Upper lobe of left lung (tissue), 6 donors: Measurements from ENCODE around the gene SURF4. TPM values are rescaled to one million over a fixed set of nuclear protein-coding genes. Genes with fewer than 3 reads are reported as not detected.

ENCODE experiments used
- ATAC-seq, 2 donors: fragments of 200-7000 bp; cut with Tn5 transposase; one replicate each; pipeline ENCODE4 v1.9.1; 2022; ENCODE audit warnings: mild to moderate bottlenecking in 2 of 2, moderate library complexity in 2 of 2; ENCODE audit not compliant: low FRiP score in 2 of 2
- DNase-seq, 2 donors: peaks; one replicate each; pipeline ENCODE4 v3.0.0-alpha.2; 2019 to 2020
- H3K27ac ChIP-seq, 4 donors: fragments of 200-600 bp; sonication (generic); one replicate each; pipeline ENCODE4 v1.5.1; 2016 to 2019
- H3K27me3 ChIP-seq, 4 donors: fragments of 200-600 bp; sonication (generic); one replicate each; pipeline ENCODE4 v1.5.1; 2017 to 2019
- H3K36me3 ChIP-seq, 4 donors: fragments of 200-600 bp; sonication (generic); one replicate each; pipeline ENCODE4 v1.5.1; 2016 to 2019
- H3K4me1 ChIP-seq, 4 donors: fragments of 200-600 bp; sonication (generic); one replicate each; pipeline ENCODE4 v1.5.1; 2018 to 2019
- H3K4me3 ChIP-seq, 4 donors: fragments of 200-600 bp; sonication (generic); one replicate each; pipeline ENCODE4 v1.5.1; 2017 to 2019; ENCODE audit warnings: mild to moderate bottlenecking in 2 of 4, moderate library complexity in 1 of 4
- H3K9me3 ChIP-seq, 4 donors: fragments of 200-600 bp; sonication (generic); one replicate each; pipeline ENCODE4 v1.5.1; 2018 to 2019
- EP300 ChIP-seq, 4 donors: sonication (generic); formaldehyde crosslinking; IDR thresholded peaks; one replicate each; pipeline ENCODE4 v1.5.1; 2017; ENCODE audit warnings: antibody characterized with exemption in 4 of 4, control low read depth in 2 of 4
- POLR2A ChIP-seq, 4 donors: fragments of 450-650 bp; IDR thresholded peaks; one replicate each; pipeline ENCODE4 v1.5.1; 2016 to 2017; ENCODE audit warnings: antibody characterized with exemption in 4 of 4, mild to moderate bottlenecking in 2 of 4
- POLR2AphosphoS5 ChIP-seq, 2 donors: sonication (generic); formaldehyde crosslinking; IDR thresholded peaks; one replicate each; pipeline ENCODE4 v1.5.1; 2017; ENCODE audit warnings: antibody characterized with exemption in 2 of 2
- WGBS, 2 donors: methylation state at CpG; one replicate each; pipeline ENCODE4 v1.1.5; 2017 to 2018; 5-methylcytosine and 5-hydroxymethylcytosine counted together
- total RNA-seq, 6 donors: library from RNA; depleted of rRNA in 4 of 6; stranded (reverse); fragments of >200 nt in 4 of 6; gene quantifications; one replicate each; pipeline versions ENCODE4 v1.1.0 to v1.2.1, GENCODE V29; 2016 to 2021
- TF ChIP-seq, protein P1 (sequence below), 6 experiments: fragments of 450-650 bp in 4 of 6; fragments of 200-600 bp in 2 of 6; sonication (generic) in 2 of 6; IDR thresholded peaks; one replicate each; pipeline ENCODE4 v1.5.1; 2016 to 2019; ENCODE audit warnings: antibody characterized with exemption in 6 of 6
- donor health status: DM: no; HTN: no; CAD: no; lungs with moderate emphysema.
- donor health status: DM: no; HTN: yes; CAD: no; lungs with severe emphysema.

Gene SURF4
- total RNA-seq, 6 donors from 2014 or later, result 66.0 to 208 (median 137) TPM

DNA sequence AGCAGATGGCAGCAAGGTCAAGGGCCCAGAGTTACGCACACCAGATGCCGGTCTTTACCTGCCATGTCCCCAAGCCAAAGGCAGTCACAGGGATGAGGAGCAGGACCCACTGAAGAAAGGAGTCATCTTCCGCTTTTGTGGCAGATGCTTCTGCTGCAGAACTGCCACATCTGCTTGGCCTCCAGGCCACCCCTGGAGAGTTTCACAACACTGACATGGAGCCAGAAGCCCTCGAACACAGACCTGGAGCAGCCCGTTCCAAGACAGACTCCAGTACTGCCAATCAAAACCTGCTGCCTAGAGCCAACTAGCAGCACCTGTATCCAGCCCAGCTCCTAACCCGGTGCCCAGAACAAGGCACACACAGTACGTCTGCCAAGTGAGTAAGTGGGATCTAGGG, 21.1 kb downstream of the SURF4 start:
- Histone ChIP-seq H3K27ac (no peak overlapping the region), H3K27me3 (no peaks in the 10 kb centered on the region), H3K4me1 (peaks cover 24 to 50% (median 29%) of the 10 kb centered on the region in 4 donors), H3K9me3 (no peaks in the 10 kb centered on the region), H3K36me3 (peaks cover 28 to 49% (median 38%) of the 10 kb centered on the region in 4 donors), H3K4me3 (no peak overlapping the region)
- no peak for DNase-seq
- no peak for ATAC-seq
- WGBS, 2 donors, result 89% methylated on average over 7 of the region's 7 CpGs; no CpG with 5 or more reads in 1 of the 2 donors
- TF ChIP-seq, protein P1, sequence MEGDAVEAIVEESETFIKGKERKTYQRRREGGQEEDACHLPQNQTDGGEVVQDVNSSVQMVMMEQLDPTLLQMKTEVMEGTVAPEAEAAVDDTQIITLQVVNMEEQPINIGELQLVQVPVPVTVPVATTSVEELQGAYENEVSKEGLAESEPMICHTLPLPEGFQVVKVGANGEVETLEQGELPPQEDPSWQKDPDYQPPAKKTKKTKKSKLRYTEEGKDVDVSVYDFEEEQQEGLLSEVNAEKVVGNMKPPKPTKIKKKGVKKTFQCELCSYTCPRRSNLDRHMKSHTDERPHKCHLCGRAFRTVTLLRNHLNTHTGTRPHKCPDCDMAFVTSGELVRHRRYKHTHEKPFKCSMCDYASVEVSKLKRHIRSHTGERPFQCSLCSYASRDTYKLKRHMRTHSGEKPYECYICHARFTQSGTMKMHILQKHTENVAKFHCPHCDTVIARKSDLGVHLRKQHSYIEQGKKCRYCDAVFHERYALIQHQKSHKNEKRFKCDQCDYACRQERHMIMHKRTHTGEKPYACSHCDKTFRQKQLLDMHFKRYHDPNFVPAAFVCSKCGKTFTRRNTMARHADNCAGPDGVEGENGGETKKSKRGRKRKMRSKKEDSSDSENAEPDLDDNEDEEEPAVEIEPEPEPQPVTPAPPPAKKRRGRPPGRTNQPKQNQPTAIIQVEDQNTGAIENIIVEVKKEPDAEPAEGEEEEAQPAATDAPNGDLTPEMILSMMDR (IDR thresholded peaks at IDR 0.05), result no peak
- TF ChIP-seq POLR2AphosphoS5 (IDR thresholded peaks at IDR 0.05) (no peak), POLR2A (IDR thresholded peaks at IDR 0.05) (no peak), EP300 (IDR thresholded peaks at IDR 0.05) (no peak)

DNA sequence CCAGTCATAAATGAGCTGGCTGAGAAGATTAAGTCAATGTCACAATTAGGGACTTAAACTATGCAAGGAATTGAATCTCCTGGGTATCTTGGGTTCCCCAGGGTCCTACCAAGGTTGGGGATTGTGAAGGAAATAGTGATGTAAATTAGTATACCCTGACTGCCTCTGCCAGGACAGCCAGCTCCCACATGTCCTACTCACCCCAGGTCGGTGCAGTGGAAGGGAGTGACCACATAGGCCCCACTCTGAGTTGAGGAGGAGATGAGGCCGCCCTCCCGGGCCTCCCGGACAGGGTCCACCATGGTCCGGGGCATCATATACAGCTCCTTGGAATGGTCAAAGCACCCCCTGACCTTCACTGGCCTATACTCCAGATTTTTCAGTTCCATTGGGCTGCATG, 22.3 kb downstream of the SURF4 start:
- Histone ChIP-seq H3K27me3 (no peaks in the 10 kb centered on the region), H3K4me3 (no peak overlapping the region), H3K9me3 (no peaks in the 10 kb centered on the region), H3K4me1 (peaks cover 34 to 55% (median 39%) of the 10 kb centered on the region in 4 donors), H3K27ac (no peak overlapping the region), H3K36me3 (peaks cover 31 to 50% (median 39%) of the 10 kb centered on the region in 4 donors)
- TF ChIP-seq POLR2A (IDR thresholded peaks at IDR 0.05) (no peak), EP300 (IDR thresholded peaks at IDR 0.05) (no peak), POLR2AphosphoS5 (IDR thresholded peaks at IDR 0.05) (no peak)
- TF ChIP-seq, protein P1 (IDR thresholded peaks at IDR 0.05), result no peak
- ATAC-seq (no peak), DNase-seq (no peak)
- WGBS, 2 donors, result 79 to 92% methylated on average over 5 of the region's 5 CpGs

DNA sequence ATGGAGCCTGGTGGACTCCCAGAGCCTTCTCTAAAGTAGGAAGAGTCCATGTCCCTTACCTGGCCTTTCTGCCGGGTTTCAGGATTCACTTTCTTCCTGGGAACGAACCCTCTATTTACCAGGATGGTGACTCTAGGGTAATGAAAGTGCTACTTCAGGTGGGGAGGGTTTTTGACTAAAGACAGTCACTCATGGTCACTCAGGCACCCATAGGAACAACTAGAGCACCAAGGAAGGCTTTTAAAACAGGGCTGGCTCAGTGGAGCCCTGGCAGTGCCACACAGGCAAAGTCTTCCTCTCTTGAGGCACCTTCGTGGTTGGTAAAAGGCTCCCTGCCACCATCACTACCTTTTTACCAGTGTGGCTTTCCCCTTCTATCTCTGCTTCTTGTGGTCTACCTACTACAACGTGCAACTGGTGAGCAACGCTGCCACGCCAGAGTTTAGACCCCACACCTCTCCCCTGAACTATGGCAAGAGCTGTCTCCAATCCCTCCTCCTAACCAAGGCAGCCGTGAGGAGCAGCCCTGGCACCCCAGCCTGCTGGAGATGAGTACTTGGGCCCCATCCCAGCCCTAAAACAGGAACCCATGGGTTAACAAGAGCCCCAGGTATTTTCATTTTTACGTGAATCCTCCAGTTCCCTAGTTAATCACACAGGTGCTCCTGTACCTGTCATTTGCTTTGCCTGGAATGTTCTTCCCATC, 23.1 kb downstream of the SURF4 start:
- peaks cover 31 to 50% (median 39%) of the 10 kb centered on the region in 4 donors for H3K36me3 ChIP-seq
- H3K9me3 ChIP-seq, result no peaks in the 10 kb centered on the region
- no peaks in the 10 kb centered on the region for H3K27me3 ChIP-seq
- 75 to 77% methylated on average over 8 of the region's 8 CpGs for WGBS, 2 donors
- TF ChIP-seq, protein P1 (IDR thresholded peaks at IDR 0.05), result no peak
- no peak for TF ChIP-seq EP300 (IDR thresholded peaks at IDR 0.05)
- no peak for TF ChIP-seq POLR2A (IDR thresholded peaks at IDR 0.05)
- TF ChIP-seq POLR2AphosphoS5 (IDR thresholded peaks at IDR 0.05), result no peak
- ATAC-seq (no peak), DNase-seq (no peak)
- no peak overlapping the region for H3K27ac ChIP-seq
- H3K4me1 ChIP-seq, result peaks cover 33 to 50% (median 37%) of the 10 kb centered on the region in 4 donors
- H3K4me3 ChIP-seq, result no peak overlapping the region

DNA sequence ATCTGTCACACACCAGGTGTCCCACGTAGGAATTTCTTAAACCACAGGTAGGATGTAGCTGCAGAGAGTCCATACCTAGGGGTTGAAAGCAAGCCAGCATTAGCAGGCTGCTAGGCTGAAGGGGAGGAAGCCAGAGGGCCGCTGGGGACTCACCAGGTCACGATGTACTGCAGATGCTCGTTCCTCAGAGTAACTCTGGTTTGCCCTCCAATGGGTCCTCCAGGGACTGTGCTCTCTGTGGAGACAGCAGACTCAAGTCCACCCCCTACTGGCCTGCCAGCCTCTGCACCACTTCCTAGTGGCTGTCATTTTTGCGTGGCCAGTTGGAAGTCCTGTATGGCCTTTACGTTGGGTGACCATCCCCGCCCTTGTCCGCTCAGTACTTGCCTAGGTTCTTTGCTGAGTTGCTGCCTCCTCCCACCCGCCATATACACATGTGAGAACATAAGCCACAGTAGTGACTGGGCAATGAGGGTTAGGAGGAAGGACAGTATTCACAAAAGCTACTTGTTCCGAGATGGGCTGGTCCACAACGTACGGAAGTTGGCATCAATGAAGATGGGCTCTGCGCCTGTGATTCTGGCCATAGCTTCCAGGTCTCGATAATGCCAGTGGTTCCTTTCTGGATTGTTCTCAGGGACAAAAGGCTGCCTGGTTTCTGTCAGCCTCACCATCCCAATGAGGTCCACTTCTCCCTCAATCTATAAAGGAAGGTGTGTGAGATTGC, 23.8 kb downstream of the SURF4 start:
- Histone ChIP-seq H3K36me3 (peaks cover 31 to 50% (median 39%) of the 10 kb centered on the region in 4 donors), H3K27me3 (no peaks in the 10 kb centered on the region), H3K27ac (no peak overlapping the region), H3K4me3 (no peak overlapping the region), H3K9me3 (no peaks in the 10 kb centered on the region), H3K4me1 (peaks cover 29 to 48% (median 31%) of the 10 kb centered on the region in 4 donors)
- TF ChIP-seq POLR2AphosphoS5 (IDR thresholded peaks at IDR 0.05) (no peak), POLR2A (IDR thresholded peaks at IDR 0.05) (peak in 1 of 4 donors; percentile 10), EP300 (IDR thresholded peaks at IDR 0.05) (no peak)
- TF ChIP-seq, protein P1 (IDR thresholded peaks at IDR 0.05), result peak in 4 of 6 experiments; percentile 20 to 50 (median 32)
- no peak for DNase-seq
- WGBS, 2 donors, result 78 to 82% methylated on average over 12 to 14 of the region's 14 CpGs
- ATAC-seq, result no peak
